Endodermal cell (in vitro differentiated cells): ENCODE results near the gene FRMPD4. TPM values are rescaled to one million over a fixed set of nuclear protein-coding genes. Genes with fewer than 3 reads are reported as not detected.

Experiments used
- DNase-seq: peaks from one replicate; pipeline ENCODE4 v3.0.0-alpha.2; 2017
- H3K27ac ChIP-seq: 2 replicates; pipeline ENCODE4 v1.5.1; 2013; ENCODE audit warnings: mild to moderate bottlenecking, low read depth, low read length, moderate library complexity
- H3K27me3 ChIP-seq: 2 replicates; pipeline ENCODE4 v1.6.1; 2013; ENCODE audit warnings: mild to moderate bottlenecking, low read length, moderate library complexity; ENCODE audit not compliant: insufficient read depth, control insufficient read depth, poor library complexity, severe bottlenecking
- H3K36me3 ChIP-seq: 2 replicates; pipeline ENCODE4 v1.7.0; 2013; ENCODE audit warnings: mild to moderate bottlenecking, low read length, moderate library complexity; ENCODE audit not compliant: control insufficient read depth, insufficient read depth
- H3K4me1 ChIP-seq: one replicate; pipeline ENCODE4 v1.7.0; 2013; ENCODE audit warnings: low read length; ENCODE audit not compliant: control insufficient read depth, insufficient read depth
- H3K4me3 ChIP-seq: 2 replicates; pipeline ENCODE4 v1.5.1; 2013; ENCODE audit warnings: mild to moderate bottlenecking, low read length, moderate library complexity
- H3K9ac ChIP-seq: 2 replicates; pipeline ENCODE4 v1.6.1; 2013; ENCODE audit warnings: mild to moderate bottlenecking, low read length, moderate library complexity; ENCODE audit not compliant: poor library complexity, severe bottlenecking; ENCODE audit errors: extremely low read depth
- H3K9me3 ChIP-seq: 2 replicates; pipeline ENCODE4 v1.6.1; 2013; ENCODE audit warnings: mild to moderate bottlenecking, low read length, moderate library complexity; ENCODE audit not compliant: control insufficient read depth
- H3K27ac Mint-ChIP-seq: 2 replicates; pipeline ENCODE4 v1.8.0; 2020; ENCODE audit warnings: mixed read lengths
- H3K27me3 Mint-ChIP-seq: 2 replicates; pipeline ENCODE4 v1.8.0; 2021; ENCODE audit warnings: mild to moderate bottlenecking, mixed read lengths; ENCODE audit not compliant: insufficient read depth
- H3K36me3 Mint-ChIP-seq: 2 replicates; pipeline ENCODE4 v1.8.0; 2020; ENCODE audit warnings: low read depth, mixed read lengths
- H3K4me1 Mint-ChIP-seq: 2 replicates; pipeline ENCODE4 v1.8.0; 2020; ENCODE audit warnings: mixed read lengths
- H3K4me3 Mint-ChIP-seq: 2 replicates; pipeline ENCODE4 v1.8.0; 2020; ENCODE audit warnings: mild to moderate bottlenecking, moderate library complexity, mixed read lengths
- H3K9me3 Mint-ChIP-seq: 2 replicates; pipeline ENCODE4 v1.8.0; 2020; ENCODE audit warnings: mild to moderate bottlenecking, mixed read lengths
- CTCF ChIP-seq: fragments of 200-600 bp; sonication (generic); conservative IDR thresholded peaks from 2 replicates; pipeline ENCODE4 v1.5.0; 2021; ENCODE audit warnings: antibody characterized with exemption, mild to moderate bottlenecking
- WGBS, 2 experiments: methylation state at CpG; one replicate each; pipeline versions ENCODE4 v1.1.5 to v1.1.7; 2013; ENCODE audit warnings: missing lambda C conversion rate in 2 of 2, mixed read lengths in 1 of 2; ENCODE audit not compliant: insufficient coverage in 1 of 2, insufficient read length in 1 of 2; 5-methylcytosine and 5-hydroxymethylcytosine counted together
- total RNA-seq, 2 donors: library from RNA; stranded (reverse); fragmentation: NEBNext Ultra II Directional in 1 of 2; extraction: Animal tissue kit (Norgen Biotek cat#: 25700) in 1 of 2; gene quantifications; 2 replicates in 1 of 2; 3 replicates in 1 of 2; pipeline ENCODE4 v1.2.1, GENCODE V29; 2021

FRMPD4 gene
- total RNA-seq, 2 donors from 2014 or later: 0.09 to 0.81 TPM

- H3K4me1 ChIP-seq: no peaks in the 10 kb centered on the region
- WGBS, 2 experiments: 83 to 100% methylated on average over 1 to 3 of the region's 3 CpGs
Observed at GRCh38 chrX:12332786-12333347, 194.6 kb downstream of the FRMPD4 start.

GRCh38 chrX:12339921-12340320 is 201.6 kb downstream of the FRMPD4 start:
- H3K4me3 ChIP-seq: no peak overlapping the region
- H3K4me1 Mint-ChIP-seq: no peaks in the 10 kb centered on the region
- no peaks in the 10 kb centered on the region for H3K9me3 Mint-ChIP-seq
- H3K27me3 Mint-ChIP-seq: no peaks in the 10 kb centered on the region
- H3K9ac ChIP-seq: no peak overlapping the region
- no peak overlapping the region for H3K4me3 Mint-ChIP-seq
- no peaks in the 10 kb centered on the region for H3K36me3 Mint-ChIP-seq
- no peaks in the 10 kb centered on the region for H3K4me1 ChIP-seq
- no peaks in the 10 kb centered on the region for H3K36me3 ChIP-seq
- no peak for DNase-seq
- no peaks in the 10 kb centered on the region for H3K27me3 ChIP-seq
- H3K9me3 ChIP-seq: no peaks in the 10 kb centered on the region
- no peak for TF ChIP-seq CTCF
- H3K27ac Mint-ChIP-seq: no peak overlapping the region
- 90% methylated on average over 2 of the region's 2 CpGs; no CpG with 5 or more reads in 1 of the 2 experiments for WGBS, 2 experiments
- H3K27ac ChIP-seq: no peak overlapping the region

More at GRCh38 chrX:12332786-12333347, 194.6 kb downstream of the FRMPD4 start:
- Mint-ChIP-seq H3K27ac (no peak overlapping the region), H3K4me3 (no peak overlapping the region), H3K9me3 (peaks cover 2% of the 10 kb centered on the region), H3K27me3 (no peaks in the 10 kb centered on the region), H3K4me1 (no peaks in the 10 kb centered on the region), H3K36me3 (no peaks in the 10 kb centered on the region)
- DNase-seq: no peak
- Histone ChIP-seq H3K9me3 (no peaks in the 10 kb centered on the region), H3K9ac (no peak overlapping the region), H3K36me3 (no peaks in the 10 kb centered on the region), H3K4me3 (no peak overlapping the region), H3K27ac (no peak overlapping the region), H3K27me3 (no peaks in the 10 kb centered on the region)
- TF ChIP-seq CTCF: no peak

GRCh38 chrX:12344954-12345353 is 206.7 kb downstream of the FRMPD4 start:
- H3K9me3 ChIP-seq: no peaks in the 10 kb centered on the region
- Mint-ChIP-seq H3K9me3 (no peaks in the 10 kb centered on the region), H3K27me3 (no peaks in the 10 kb centered on the region), H3K4me1 (peaks cover 2% of the 10 kb centered on the region), H3K36me3 (no peaks in the 10 kb centered on the region), H3K4me3 (no peak overlapping the region), H3K27ac (no peak overlapping the region)
- H3K27ac ChIP-seq: no peak overlapping the region
- no peaks in the 10 kb centered on the region for H3K27me3 ChIP-seq
- no peak overlapping the region for H3K4me3 ChIP-seq
- H3K9ac ChIP-seq: no peak overlapping the region
- TF ChIP-seq CTCF: no peak
- no peak for DNase-seq
- H3K4me1 ChIP-seq: no peaks in the 10 kb centered on the region
- 94% methylated on average over 2 of the region's 2 CpGs; no CpG with 5 or more reads in 1 of the 2 experiments for WGBS, 2 experiments
- no peaks in the 10 kb centered on the region for H3K36me3 ChIP-seq
